ENCODE data around the gene CRYBG2. TPM values are rescaled to one million over a fixed set of nuclear protein-coding genes. Genes with fewer than 3 reads are reported as not detected.

Gene CRYBG2
- total RNA-seq, 1 experiment from 2014 or later: 21.7 TPM

GRCh38 chr1:26279456-26280332 lies 74.2 kb downstream of the CRYBG2 start, which contains the start of gene SH3BGRL3:
Gene SH3BGRL3 (plus strand): TSS chr1:26280086. CDS start chr1:26280156, 70 bp downstream.
- Histone ChIP-seq H3F3A (ENCODE audit: insufficient read depth, low read depth) (peaks cover 49% of the 10 kb centered on the region), H3K4me3 (peak within 1 kb of the TSS; percentile 62), H2AFZ (peak within 1 kb of the TSS; percentile 68), H4K20me1 (ENCODE audit: insufficient read depth) (0 out of 2 replicates have a peak, but pooled peaks cover 3% of the 10 kb centered on the region), H3K36me3 (ENCODE audit: low read depth) (peaks cover 14% of the 10 kb centered on the region; the same call in 1 of the 2 replicates), H3K27me3 (ENCODE audit: insufficient read depth, low read depth) (no peaks in the 10 kb centered on the region), H3K9me3 (ENCODE audit: insufficient read depth, low read depth) (no peaks in the 10 kb centered on the region), H3K4me1 (replicated peaks; ENCODE audit: insufficient read depth) (peaks cover 63% of the 10 kb centered on the region), H3K79me2 (ENCODE audit: low read depth) (peaks cover 9% of the 10 kb centered on the region; the same call in 1 of the 2 replicates), H3K9me2 (ENCODE audit: insufficient read depth) (no peaks in the 10 kb centered on the region), H3K27ac (peak within 1 kb of the TSS; percentile 63), H3K4me2 (peak within 1 kb of the TSS; percentile 87)
- ChIA-PET POLR2A (ENCODE audit: unreplicated experiment) (interaction anchor here (0.5 to 0.8 kb wide), 4 partner anchors 28 to 98 kb away, joined by 3 to 8 read pairs (median 4); no protein-coding TSS in a partner anchor), CTCF (interaction anchor here (0.6 kb wide), 2 partner anchors 31 to 121 kb away, joined by 8 to 13 read pairs; no protein-coding TSS in a partner anchor)
- peak; percentile 61 to 84 for DNase-seq
- intact Hi-C loops (cut with micrococcal nuclease; ENCODE audit: unreplicated experiment): loop anchor here (2.0 to 5.0 kb wide), 4 partner anchors 23 to 242 kb away; partner anchors contain the start of gene PDIK1L
- TF ChIP-seq EZH2 (IDR thresholded peaks at IDR 0.05; ENCODE audit: low read depth) (no peak), CTCF (conservative IDR thresholded peaks at IDR 0.05) (peak; percentile 32; the same call in 1 of the 2 replicates)
- BruUV-seq (replicated peaks): TSS peak; percentile 45

- intact Hi-C loops (cut with micrococcal nuclease; ENCODE audit: unreplicated experiment): loop anchor here (2.0 to 5.0 kb wide), 4 partner anchors 24 to 242 kb away; partner anchors contain the start of gene PDIK1L
- Histone ChIP-seq H3K27ac (peak overlapping the region; percentile 63), H3K9me3 (ENCODE audit: insufficient read depth, low read depth) (no peaks in the 10 kb centered on the region), H3K4me2 (peak overlapping the region; percentile 87), H2AFZ (no peak overlapping the region), H3K4me3 (peak overlapping the region; percentile 62; the same call in 1 of the 2 replicates), H3F3A (ENCODE audit: insufficient read depth, low read depth) (peaks cover 57% of the 10 kb centered on the region), H3K79me2 (ENCODE audit: low read depth) (peaks cover 9% of the 10 kb centered on the region; the same call in 1 of the 2 replicates), H4K20me1 (ENCODE audit: insufficient read depth) (0 out of 2 replicates have a peak, but pooled peaks cover 3% of the 10 kb centered on the region), H3K36me3 (ENCODE audit: low read depth) (peaks cover 14% of the 10 kb centered on the region; the same call in 1 of the 2 replicates), H3K9me2 (ENCODE audit: insufficient read depth) (no peaks in the 10 kb centered on the region), H3K4me1 (replicated peaks; ENCODE audit: insufficient read depth) (peaks cover 61% of the 10 kb centered on the region), H3K27me3 (ENCODE audit: insufficient read depth, low read depth) (no peaks in the 10 kb centered on the region)
- TF ChIP-seq CTCF (conservative IDR thresholded peaks at IDR 0.05): no peak
- TF ChIP-seq EZH2 (IDR thresholded peaks at IDR 0.05; ENCODE audit: low read depth): no peak
- POLR2A ChIA-PET (ENCODE audit: unreplicated experiment): interaction anchor here (0.8 kb wide), 1 partner anchor 99 kb away, joined by 8 read pairs; no protein-coding TSS in a partner anchor
- DNase-seq: peak; percentile 42 to 83
- BruUV-seq (replicated peaks): no TSS peak
- CTCF ChIA-PET: no interaction called here
Observed at GRCh38 chr1:26278724-26279455, 75.0 kb downstream of the CRYBG2 start.

GRCh38 chr1:26278303-26278702 lies 75.6 kb downstream of the CRYBG2 start:
- TF ChIP-seq CTCF (conservative IDR thresholded peaks at IDR 0.05) (no peak), EZH2 (IDR thresholded peaks at IDR 0.05; ENCODE audit: low read depth) (no peak)
- Histone ChIP-seq H3K27ac (peak overlapping the region; percentile 63), H3K9me3 (ENCODE audit: insufficient read depth, low read depth) (no peaks in the 10 kb centered on the region), H3K9me2 (ENCODE audit: insufficient read depth) (no peaks in the 10 kb centered on the region), H2AFZ (no peak overlapping the region), H4K20me1 (ENCODE audit: insufficient read depth) (0 out of 2 replicates have a peak, but pooled peaks cover 3% of the 10 kb centered on the region), H3K4me1 (replicated peaks; ENCODE audit: insufficient read depth) (peaks cover 61% of the 10 kb centered on the region), H3K4me2 (peak overlapping the region; percentile 87), H3K27me3 (ENCODE audit: insufficient read depth, low read depth) (no peaks in the 10 kb centered on the region), H3F3A (ENCODE audit: insufficient read depth, low read depth) (peaks cover 57% of the 10 kb centered on the region), H3K4me3 (no peak overlapping the region), H3K36me3 (ENCODE audit: low read depth) (peaks cover 14% of the 10 kb centered on the region; the same call in 1 of the 2 replicates), H3K79me2 (ENCODE audit: low read depth) (peaks cover 9% of the 10 kb centered on the region; the same call in 1 of the 2 replicates)
- intact Hi-C loops (cut with micrococcal nuclease; ENCODE audit: unreplicated experiment): loop anchor here (2.0 to 5.0 kb wide), 4 partner anchors 24 to 241 kb away; partner anchors contain the start of gene PDIK1L
- BruUV-seq (replicated peaks): no TSS peak
- peak; percentile 37 to 49 for DNase-seq
- ChIA-PET CTCF (no interaction called here), POLR2A (ENCODE audit: unreplicated experiment) (no interaction called here)
